ENCODE measurements around the gene MRPL32.
"Not testable (repeated sequence)": the region's sequence is repeated elsewhere in the genome, so short reads cannot be mapped to it uniquely, and the experiment has no call there.

The MRPL32 gene

GRCh38 chr7:42931834-42932651 lies at the start of gene MRPL32, which contains the start of gene PSMA2:
Gene MRPL32, plus strand, starts transcription at chr7:42932376. Its CDS starts 11 bp downstream, at chr7:42932387.
Gene PSMA2, minus strand, starts transcription at chr7:42932174. Its CDS starts 16 bp downstream, at chr7:42932158.
- peak; percentile 95 for DNase-seq

- no peak for DNase-seq
Measured at GRCh38 chr7:42883950-42884349, 48.2 kb upstream of the MRPL32 start.

DNA sequence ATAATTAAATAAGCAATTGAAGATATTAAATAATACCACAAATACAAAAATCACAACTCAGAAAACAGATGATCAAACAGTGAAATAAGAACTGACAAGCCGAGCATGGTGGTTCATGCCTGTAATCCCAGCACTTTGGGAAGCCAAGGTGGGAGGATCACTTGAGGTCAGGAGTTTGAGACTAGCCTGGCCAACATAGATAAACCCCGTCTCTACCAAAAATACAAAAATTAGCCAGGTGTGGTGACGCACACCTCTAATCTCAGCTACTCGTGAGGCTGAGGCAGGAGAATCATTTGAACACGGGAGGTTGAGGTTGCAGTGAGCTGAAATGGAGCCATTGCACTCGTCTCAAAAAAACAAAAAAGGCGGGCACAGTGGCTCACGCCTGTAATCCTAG lies 47.0 kb upstream of the MRPL32 start:
- DNase-seq, result not testable (repeated sequence)

DNA sequence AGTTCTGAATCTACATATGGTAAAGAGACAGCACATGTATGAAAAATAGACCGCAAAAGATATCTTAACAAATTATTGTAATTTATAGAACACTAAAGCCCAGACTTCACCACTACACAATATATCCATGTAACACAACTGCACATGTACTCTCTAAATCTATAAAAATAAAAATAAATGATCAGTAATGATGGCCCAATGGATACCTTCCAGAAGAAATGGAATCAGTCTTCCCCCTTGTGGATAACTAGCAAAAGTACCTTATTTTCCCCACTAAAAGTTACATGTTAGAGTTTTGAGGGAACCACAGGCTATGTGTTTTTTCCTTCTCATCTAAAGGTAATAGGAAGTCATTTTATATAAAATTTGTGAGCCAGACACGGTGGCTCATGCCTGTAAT lies 46.0 kb upstream of the MRPL32 start:
- no peak for DNase-seq

- DNase-seq, result no peak
Measured at GRCh38 chr7:42886893-42887505, 45.2 kb upstream of the MRPL32 start.

- no peak for DNase-seq
Measured at GRCh38 chr7:42893346-42894240, 38.6 kb upstream of the MRPL32 start.

DNA sequence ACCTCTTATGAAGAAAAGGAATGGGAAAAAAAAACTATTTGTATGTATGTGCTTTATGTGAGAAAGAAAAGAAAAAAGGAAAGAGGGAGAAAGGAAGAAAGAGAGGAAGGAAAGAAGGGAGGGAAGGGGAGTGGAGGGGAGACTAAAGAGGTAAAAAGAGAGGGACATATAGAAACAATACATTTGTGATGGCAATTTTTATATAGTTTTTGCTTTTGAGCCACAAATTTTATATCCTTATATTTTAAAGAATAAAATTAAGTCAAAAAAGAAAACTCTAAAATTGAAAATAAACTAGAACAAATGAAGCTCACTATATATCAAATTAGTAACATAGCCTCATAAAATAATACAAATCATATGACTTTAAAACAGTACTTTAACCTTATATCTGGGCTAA lies 31.3 kb upstream of the MRPL32 start:
- DNase-seq, result no peak

DNA sequence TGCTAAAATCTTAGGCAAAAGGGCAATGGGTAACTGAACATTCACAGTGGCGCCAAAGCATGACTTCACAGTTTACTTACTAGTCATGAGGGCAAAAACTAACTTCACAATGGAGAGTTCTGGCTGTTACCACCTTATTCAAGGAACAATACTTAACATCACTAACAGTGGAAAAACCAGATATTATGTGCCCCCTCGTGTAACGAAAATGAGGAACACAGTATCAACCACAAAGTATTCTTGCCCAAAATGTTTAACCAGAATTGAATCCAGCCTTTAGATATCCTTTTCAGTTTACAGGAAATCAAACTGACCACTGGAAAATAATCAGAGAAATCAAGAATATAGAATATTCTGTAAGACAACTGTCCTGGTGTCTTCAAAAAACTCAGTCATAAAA lies 29.8 kb upstream of the MRPL32 start:
- DNase-seq, result no peak

GRCh38 chr7:42906181-42906580 lies 26.0 kb upstream of the MRPL32 start:
- DNase-seq, result no peak

DNA sequence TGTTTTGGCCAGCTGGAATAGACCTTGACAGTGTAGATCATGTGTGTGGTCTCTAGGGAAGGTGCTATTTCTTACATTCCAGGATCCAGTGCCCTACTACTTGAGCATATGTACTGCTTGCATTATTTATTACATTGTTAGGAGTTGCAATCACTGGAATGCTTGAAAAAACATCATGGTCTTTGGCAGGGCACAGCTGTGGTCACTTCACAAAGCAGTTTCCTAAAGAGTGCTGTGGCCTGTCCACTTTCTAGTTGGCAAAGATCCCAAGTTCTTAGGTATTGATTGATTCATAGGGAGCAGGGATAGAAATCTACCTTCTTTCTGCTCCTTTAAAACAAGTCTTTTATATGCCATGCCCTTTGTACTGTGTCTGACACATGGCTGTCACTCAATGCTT lies 24.9 kb upstream of the MRPL32 start:
- DNase-seq, result no peak

- DNase-seq, result no peak
Measured at GRCh38 chr7:42910306-42910705, 21.9 kb upstream of the MRPL32 start.

DNA sequence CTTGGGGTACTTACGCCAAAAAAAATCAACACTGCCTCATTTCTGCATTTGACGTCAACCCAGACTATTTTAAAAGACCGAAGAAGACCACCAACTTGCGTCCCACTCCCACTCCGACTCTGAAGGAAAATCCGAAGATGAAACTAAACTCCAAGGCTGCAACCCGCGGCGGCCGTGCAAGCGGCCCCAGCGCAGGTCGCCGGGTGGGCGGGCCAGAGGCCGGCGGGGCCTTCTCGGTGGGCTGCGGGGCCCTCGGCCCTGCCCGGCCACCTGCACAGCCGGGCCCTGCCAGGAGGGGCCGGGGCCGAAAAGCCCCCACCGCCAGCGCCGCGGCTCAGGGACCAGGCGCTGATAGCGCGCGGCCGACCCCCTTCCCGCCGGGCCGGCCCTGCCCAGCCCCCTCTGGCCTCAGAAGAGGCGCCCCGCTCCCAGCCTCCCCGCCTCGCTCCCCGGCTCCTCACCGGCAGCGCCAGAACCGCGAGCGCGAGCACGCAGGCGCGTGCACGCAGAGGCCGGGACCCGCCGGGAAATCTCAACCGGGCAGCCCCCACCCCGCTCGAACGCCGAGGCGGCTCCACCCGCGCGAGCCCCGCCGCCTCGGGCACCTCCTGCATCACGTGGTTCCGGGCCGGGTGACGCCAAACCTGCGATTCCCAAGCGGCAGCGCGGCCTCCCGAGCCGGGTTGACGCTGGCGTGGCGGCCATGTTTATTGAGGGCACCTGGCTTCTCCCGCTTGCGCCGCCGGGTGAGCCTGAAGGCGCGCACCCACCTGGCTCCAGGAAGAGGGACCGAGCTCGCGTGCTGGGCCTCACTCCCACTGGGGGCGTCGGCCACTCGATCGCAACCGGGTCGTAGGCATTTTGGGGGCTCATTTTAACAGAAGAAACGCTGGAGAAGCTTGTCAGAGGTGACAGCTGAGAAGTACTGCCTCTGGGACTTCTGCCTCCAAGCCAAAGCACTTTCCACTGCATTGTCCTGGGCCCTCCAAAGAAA lies 20.4 kb upstream of the MRPL32 start, which contains the start of gene C7orf25:
C7orf25 (minus strand) TSS at position 617 of the 994 bp plus-strand sequence. CDS start 1,170 bp downstream, outside the sequence.
- DNase-seq, result peak; percentile 96

DNA sequence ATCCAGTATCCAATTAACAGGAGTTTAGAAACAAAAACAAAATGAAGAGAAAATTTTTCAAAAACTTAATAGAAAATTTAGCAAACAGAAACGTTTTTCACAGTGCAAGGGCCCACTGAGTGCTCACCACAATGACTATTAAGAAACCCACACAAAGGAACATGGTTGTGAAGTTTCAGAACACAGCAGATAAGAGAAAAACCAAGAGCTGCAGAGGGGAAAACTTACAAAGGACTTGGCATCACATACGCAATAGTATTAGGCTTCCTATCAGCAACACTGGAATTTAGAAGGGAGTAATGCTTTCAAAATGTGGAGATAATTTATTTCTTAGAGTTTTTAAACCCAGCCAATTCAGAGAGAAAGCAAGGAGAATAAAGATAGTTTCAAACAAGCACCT lies 18.6 kb upstream of the MRPL32 start:
- no peak for DNase-seq

- no peak for DNase-seq
Measured at GRCh38 chr7:42914009-42914408, 18.2 kb upstream of the MRPL32 start.

DNA sequence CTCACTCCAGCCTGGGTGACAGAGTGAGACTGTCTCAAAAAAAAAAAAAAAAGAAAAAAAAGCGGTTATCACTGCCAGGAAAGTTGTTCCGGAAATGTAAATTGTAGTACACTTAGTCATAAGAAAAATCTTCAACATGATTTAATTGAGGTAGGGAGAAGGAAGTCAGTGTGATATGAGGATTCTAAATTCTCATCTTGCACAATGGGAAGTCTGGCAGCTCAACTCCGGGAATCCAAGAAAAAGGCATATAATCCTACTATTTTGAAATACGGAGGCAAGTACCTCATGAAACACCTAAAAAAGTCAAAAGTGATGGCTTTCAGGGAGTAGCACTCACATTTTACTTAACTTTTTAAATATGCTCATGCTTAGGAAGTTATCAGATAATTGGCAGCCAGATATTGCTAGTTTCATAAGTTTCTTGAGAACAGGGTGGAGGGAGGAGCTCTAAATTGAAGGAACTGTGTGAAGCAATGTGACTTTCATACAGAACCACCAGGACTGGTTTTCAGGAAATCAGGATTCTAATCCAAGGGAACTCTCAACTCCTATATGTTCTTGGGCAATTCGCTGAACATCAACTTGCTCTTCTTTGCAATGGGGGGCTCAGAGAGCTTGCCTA lies 17.6 kb upstream of the MRPL32 start:
- DNase-seq, result no peak

DNA sequence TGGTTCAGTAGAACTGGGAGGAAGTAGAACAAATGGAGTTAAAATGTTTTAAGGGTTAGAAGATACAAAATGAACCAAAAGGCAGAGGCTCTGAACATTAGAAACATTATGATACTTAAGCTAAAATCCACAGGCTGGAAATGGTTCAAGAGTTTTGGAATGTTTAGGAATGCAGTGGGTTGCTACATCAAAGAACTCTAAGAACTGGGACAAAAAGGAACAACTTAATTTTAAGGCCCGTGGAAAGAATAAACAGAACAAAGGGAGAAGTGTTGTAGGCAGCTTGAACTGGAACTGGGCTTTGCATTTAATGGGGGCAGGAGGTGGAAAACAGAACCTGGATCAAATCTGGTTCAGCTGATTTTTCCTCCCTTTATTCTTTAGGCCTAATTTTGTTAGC lies 16.8 kb upstream of the MRPL32 start:
- DNase-seq, result no peak

GRCh38 chr7:42922017-42922753 lies 10.0 kb upstream of the MRPL32 start:
- no peak for DNase-seq

GRCh38 chr7:42924223-42924838 lies 7.8 kb upstream of the MRPL32 start:
- no peak for DNase-seq

GRCh38 chr7:42925630-42926029 lies 6.5 kb upstream of the MRPL32 start:
- no peak for DNase-seq

DNA sequence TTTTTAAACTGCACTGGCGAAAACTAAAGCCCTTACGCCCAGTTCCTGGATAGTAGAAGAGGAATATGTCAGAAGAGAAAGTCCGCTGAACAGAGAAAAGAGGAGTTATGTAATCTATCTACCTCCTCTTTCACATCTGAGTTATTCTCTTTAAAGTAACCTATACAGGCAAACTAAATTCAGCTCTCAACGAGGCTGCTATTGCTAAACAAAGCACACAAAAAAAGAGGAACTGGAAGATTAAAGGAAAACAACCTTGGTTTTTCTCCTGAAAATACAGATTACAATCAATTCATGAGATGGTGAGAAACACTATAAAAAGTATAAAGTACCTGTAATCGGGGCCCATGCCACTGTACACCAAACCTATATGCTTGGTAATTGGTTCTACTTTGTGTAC lies 6.0 kb upstream of the MRPL32 start:
- no peak for DNase-seq

Data from stimulated activated CD8-positive, alpha-beta memory T cell treated with anti-CD3 and anti-CD28 coated beads, Interleukin-4, amount 100 ng/mL, for 48 hours (primary cell).